Hepatocyte (in vitro differentiated cells): ENCODE measurements around the gene SH3PXD2B.

Source experiments
- CTCF ChIP-seq: fragments of 200-600 bp; sonication (generic); IDR thresholded peaks from 2 replicates; pipeline ENCODE4 v1.5.1; 2016; ENCODE audit warnings: antibody characterized with exemption, mild to moderate bottlenecking; ENCODE audit not compliant: poor library complexity
- EZH2 ChIP-seq: fragments of 200-600 bp; sonication (generic); IDR thresholded peaks from 2 replicates; pipeline ENCODE4 v1.6.1; 2016; ENCODE audit warnings: antibody characterized with exemption, mild to moderate bottlenecking, borderline replicate concordance

GRCh38 chr5:172399336-172399735 is 55.0 kb downstream of the SH3PXD2B start:
- TF ChIP-seq EZH2: no peak
- TF ChIP-seq CTCF: no peak
